Stimulated activated CD8-positive, alpha-beta memory T cell treated with anti-CD3 and anti-CD28 coated beads, Interleukin-4, amount 100 ng/mL, for 24 hours (primary cell): ENCODE results near the gene PDE4B.
"Not testable (repeated sequence)": the region's sequence is repeated elsewhere in the genome, so short reads cannot be mapped to it uniquely, and the experiment has no call there.

Experiments used
- DNase-seq: peaks from one replicate; pipeline ENCODE4 v3.0.0-alpha.2; 2020; ENCODE audit warnings: low read depth

Gene PDE4B

DNA sequence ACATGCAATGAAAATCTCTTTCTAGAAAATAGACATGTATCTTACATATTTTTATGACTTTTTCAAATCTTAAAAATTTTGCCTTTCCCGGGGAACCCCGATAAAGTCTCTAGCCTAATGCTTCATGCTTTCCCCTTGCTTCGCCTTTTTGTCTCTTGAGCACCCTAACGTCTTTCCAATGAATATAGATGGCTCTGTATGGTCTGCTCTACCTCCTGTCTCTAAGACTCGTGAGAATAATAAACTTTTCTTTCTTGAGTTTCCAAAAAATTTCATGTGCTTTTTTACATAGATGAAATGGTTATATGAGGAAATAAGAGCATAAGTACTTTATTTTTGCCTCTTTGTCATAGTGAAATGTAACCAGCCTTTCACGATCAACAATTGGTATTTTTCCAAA is 202.6 kb downstream of the PDE4B start:
- DNase-seq, result no peak

DNA sequence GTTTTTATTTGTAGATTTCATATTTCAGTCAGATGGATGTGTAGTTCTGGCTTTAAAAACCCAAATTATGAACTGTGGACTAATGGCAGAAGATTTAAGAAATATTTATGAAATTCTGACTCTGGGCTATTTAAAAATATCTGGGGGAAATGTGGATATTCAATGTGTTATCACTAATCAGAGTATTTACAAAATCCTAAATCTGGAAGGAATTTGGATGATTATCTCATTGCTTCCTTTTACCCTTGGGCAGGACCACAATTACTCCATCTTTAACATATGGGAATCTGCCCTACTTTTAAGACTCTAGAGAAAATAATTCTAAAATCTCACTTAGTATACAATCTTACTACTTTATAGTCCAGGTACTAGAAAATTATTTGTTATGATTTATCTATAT is 203.2 kb downstream of the PDE4B start:
- DNase-seq, result no peak

DNA sequence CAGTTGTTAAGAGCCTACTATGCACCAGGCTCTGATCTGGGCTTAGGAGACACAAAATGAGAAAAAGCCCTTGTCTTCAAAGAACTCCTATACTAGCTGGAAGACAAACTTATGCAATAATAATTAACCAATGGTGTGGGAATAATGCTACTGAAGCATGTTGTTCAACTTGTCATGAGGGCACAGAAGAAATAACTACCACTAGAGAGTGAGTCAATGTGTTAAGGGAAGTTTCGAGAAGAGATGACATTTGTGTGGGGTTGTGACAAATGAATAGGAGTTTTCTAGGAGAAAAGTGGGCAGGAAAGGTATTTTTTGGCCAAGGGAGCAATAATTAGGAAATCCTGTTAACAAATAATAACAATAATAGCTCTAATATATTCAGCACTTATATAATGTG is 205.0 kb downstream of the PDE4B start:
- no peak for DNase-seq

DNA sequence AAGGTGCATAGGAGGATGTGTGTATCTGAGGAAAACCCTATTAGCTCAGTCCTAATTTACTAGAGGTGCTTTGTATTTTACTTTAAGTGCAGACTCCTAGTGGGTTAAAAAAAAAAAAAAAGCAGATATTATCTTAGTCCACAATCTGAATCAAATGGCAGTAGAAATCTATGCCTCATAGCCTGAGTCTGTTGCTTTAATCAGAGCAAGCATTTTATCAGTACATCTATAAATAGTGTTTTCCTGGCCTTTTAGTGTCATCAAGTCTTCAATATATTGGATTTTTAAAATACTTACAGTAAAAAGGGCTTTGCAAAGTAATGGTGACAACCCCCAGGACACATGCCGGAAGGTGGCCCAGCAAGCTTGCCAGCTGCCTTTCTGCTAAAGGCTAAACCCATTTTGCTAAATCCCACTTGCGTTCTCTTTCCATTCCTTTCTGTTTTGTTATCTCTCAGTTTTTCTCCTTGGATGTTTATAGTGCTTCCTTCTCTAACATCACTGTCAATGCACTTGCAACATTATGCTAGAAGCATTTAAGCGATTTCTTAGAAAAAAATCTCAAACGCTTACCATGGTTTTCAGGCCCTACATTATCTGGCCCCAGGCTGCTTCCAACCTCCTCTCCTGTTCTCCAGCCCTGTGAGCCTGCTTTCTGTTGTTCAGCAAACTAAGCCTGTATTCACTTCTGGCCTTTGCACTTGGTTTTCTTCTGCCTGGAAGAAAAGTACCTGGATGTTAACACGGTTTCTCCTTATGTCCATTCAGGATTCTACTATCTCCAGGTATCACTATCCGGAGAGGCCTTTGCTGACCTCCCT is 206.3 kb downstream of the PDE4B start:
- no peak for DNase-seq

DNA sequence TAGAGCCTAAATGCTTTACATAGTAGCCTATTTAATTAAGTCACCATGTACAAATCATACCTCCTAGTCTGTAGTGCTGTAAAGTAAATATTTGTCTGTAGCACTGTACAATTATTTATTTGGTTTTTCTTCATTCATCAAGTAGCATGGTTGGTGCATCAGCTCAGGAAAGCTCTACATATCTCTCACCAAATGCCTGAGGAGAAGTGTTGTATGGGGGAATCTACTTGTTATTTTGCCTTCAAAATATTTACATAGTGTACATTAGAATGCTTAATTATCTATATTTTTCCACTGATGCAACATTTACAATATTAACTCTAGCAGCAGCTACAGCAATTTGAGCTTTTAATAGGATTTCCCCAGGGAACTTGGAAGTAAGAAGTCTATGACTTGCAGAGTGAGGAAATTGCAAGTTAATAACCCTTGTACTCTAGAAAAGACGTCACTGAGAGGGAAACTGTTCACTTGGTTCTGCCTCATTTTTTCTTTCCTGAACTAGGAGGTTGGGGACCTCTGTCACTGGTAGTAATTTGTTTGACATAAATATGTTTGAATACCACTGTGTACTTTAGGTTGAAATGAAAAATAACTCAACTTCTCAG is 207.4 kb downstream of the PDE4B start:
- no peak for DNase-seq

DNA sequence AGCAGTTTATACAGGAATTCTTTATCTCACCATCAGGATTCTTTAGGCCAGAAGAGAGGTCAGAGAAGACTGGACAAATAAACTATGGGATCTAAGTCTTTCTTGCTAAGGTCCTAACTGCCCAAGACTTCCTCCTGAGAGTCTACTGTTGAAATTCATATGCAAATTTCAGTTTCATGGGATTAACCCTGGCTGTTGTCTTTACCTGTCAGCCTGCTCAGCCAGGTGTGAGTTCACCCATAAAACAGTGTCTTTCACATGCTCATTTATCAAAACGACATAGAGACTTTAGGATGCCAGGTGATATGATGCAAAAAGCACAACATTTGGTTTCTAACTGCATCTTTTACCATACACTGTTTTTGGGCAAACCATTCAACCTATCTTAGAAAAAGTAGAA is 211.0 kb downstream of the PDE4B start:
- no peak for DNase-seq

DNA sequence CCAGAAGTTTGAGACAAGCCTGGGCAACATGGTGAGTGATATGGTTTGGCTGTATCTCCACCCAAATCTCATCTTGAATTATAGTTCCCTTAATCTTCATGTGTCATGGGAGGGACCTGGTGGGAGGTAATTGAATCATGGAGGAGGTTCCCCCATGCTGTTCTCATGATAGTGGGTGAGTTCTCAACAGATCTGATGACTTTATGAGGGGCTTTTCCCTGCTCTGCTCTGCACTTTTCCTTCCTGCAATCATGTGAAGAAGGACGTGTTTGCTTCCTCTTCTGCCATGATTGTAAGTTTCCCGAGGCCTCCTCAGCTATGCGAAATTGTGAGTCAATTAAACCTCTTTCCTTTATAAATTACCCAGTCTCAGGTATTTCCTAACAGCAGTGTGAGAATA is 213.8 kb downstream of the PDE4B start:
- DNase-seq, result not testable (repeated sequence)

DNA sequence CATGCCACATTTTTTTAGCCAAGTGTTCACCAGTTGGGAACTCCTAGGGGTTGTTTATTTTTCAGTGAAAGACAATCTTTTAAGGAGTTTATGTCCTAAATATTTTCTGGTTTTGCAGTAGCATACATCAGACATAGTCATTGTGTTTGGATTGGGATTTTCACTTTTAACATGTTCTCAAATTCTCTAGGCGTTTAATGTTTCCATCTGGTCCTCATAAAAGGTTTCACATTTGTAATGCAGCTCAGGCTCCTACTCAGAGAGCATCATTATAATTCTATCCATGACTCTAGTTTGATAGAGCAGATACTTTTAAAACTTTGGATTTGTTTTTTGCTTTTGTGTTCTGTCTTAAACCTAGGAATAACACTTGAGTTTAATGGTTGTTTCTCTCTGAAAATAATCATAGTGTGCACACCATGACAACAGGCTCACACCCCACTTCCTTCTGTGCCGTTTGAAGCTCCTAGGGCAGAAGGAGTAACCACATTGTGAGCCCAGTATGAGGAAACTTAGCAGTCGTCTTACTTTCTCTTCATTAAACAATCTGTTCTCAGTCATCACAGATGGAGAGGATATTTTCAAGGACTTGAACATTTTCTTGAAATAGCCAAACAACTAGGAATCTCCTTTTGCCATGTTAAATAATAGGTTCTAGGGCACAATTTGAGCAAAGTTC is 219.6 kb downstream of the PDE4B start:
- DNase-seq, result no peak

DNA sequence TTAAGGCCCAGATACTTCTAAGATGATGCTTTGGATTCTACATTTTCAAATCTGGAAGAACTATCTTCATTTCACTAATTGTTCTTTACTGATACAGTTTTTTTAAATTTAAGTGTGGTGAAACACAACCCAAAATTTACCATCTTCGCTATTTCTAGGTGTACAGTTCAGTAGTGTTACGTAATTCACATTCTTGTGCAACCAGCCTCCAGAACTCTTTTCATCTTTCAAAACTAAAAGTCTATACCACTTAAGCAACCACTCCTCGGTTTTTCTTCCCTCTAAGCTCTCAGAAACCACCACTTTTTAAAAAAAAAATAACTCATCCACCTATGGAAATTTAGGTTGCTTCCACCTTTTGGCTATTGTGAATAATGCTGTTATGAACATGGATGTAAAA is 220.7 kb downstream of the PDE4B start:
- DNase-seq, result no peak

DNA sequence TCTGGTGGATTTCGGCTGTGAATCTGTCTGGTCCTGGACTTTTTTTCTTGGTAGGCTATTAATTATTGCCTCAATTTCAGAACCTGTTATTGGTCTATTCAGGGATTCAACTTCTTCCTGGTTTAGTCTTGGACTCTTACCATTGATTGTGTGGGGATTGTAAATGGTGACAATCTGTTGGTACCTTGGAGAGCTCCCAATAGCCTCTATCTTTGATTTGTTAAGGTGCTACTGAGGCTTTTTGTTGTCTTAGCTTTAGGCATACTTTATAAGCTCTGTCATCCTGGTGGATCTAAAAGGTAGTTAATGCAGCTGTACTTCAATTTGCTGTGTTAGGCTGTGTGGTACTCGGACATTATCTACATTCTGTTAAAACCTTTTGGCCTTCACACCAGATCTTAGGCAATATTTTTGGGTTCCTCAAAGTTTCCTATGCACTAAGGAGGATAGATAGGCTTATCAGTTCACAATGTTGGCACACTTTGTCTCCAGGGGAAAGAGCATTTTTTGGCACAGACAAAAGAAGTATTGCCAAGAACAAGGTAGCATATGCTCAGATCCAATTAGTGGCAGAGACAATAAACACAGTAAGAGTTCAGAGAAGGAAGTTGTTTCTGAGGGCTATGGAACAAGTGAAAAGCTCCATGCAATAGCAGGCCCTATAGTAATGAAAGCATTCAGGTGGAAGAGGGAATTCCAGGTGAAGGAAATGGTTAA is 230.4 kb downstream of the PDE4B start:
- no peak for DNase-seq

DNA sequence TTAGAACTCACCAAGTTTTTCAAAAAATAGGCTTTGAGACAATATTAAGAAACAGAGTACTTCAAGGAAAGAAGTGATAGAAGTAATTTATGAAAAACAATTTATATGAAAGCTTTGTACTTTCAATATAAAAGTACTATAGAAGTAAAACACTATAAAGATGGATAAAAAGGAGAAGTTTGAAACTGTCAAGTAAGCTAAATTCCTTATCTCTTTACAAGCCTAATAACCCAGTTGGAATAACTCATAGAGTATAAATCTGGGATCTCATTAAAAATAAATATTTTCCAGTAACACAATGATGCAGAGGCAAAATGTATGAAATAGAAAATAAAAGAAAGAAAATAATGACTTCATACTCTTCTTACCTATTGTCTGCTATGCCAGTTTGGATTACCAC is 232.5 kb downstream of the PDE4B start:
- DNase-seq, result no peak

DNA sequence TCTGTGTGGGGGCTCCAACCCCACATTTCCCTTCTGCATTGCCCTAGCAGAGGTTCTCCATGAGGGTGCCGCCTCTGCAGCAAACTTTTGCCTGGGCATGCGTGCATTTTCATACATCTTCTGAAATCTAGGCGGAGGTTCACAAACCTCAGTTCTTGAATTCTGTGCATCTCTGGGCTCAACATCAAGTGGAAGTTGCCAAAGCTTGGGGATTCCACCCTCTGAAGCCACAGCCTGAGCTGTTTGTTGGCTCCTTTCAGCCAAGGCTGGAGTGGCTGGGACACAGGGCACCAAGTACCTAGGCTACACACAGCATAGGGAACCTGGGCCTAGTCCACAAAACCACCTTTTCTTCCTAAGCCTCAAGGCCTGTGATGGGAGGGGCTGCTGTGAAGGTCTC is 235.3 kb downstream of the PDE4B start:
- DNase-seq, result no peak

DNA sequence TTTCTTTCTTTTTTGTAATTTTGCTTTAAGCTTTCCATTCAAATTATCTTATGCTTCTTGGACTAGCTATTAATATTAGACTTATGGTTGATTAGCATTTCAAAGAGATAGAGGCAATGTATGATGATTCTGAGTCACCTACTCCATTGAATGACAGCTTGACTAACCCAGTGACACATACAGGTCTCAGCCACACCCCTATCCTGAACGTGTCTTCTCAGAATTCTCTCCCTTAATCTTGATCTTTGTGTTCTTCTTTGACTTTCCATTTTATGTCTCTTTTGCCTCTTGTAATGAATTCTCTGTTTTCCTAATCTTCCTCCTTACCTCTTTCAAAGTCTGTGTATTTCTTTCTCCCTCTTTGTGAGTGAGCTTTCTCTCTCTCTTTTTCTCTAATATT is 241.1 kb downstream of the PDE4B start:
- no peak for DNase-seq

DNA sequence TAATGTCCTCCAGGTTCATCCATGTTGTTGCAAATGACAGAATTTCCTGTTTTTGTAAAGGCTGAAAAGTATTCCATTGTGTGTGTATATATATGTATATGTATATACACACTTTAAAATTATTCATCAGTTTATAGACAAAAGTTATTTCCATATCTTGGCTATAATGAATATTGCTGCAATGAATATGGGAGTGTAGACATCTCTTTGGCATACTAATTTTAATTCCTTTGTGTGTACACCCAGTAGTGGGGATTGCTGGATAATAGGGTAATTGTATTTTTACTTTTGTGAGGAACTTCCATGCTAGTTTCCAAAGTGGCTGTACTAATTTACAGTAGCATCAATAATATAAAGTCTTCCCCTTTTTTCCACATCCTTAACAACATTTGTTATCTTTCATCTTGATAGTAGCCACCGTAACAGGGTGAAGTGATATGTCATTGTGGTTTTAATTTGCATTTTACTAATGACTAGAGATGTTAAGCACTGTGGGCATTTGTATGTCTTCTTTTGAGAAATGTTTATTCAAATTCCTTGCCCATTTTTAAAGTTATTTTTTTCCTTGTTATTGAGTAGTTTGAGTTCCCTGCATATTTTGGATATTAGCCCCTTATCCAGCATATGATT is 243.0 kb downstream of the PDE4B start:
- DNase-seq, result no peak

DNA sequence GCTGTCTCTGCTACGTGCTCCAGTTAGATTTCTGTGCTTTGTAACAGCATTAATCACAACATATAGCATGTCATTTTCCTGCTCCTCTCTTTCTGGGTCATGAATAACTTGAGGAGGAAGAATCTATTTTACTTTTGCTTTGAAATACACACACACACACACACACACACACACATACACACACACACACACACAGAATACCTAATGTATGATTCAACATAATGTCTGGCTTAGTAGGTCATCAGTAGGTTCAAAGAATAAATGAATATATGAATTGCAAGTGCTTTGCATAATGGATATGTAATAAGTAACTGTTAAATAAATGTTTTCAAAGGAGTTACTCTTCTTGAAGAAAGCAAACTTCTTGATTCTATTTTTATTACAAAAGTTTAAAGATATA is 249.0 kb downstream of the PDE4B start:
- no peak for DNase-seq

DNA sequence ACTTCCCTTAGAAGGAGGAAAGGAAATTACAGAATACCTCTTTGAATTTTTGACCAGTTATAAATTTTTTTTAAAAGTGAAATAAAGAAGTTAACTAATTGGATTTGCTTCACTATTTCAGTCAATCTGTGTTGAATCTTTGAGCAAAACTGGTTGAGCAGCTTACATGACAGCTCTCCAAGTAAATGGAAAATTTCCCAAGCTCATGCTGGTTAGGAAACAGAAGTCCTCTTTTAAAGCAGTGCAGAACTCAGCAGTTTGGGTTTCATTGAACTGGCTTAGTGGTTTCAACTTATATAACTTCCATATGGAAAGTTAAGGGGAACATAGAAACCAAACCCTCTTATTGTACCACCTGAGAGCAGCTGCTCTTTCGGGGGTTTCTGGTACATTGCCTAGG is 250.5 kb downstream of the PDE4B start:
- DNase-seq, result no peak

DNA sequence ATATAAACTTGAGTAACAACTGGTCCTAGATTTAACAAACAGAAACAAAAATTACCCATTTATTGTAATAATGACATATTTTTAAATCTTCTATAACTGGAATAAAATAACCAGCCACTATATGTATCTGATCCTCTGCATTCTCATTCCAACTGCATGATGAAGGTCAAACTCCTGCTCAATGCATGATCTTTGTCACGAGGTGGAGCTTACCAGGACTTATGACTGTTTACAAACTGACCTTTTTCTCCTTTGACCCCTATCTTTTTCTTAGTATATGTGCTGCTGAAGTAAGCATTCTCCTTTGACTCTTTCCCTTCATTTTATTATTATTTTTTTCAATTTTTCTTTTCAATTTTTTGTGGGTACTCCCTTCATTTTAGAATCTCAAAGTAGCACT is 252.2 kb downstream of the PDE4B start:
- no peak for DNase-seq

DNA sequence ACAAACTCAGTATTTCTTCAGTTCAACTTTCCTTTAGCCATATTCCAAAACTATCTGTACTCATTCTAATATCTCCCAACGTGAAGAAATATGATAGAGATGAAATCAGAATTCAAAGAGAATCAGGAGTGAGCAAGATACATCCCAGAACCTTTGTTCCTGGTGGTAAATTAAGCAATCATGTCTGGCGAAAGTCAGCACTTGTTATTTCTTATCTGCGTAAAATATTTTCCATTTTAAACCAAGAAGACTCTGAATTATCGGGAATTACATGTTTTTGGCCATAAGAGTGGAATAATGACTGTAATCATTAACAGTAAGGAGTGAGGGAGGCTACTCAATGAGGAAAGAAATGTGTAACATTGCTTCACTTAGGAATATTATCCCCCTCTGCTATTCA is 253.7 kb downstream of the PDE4B start:
- no peak for DNase-seq

DNA sequence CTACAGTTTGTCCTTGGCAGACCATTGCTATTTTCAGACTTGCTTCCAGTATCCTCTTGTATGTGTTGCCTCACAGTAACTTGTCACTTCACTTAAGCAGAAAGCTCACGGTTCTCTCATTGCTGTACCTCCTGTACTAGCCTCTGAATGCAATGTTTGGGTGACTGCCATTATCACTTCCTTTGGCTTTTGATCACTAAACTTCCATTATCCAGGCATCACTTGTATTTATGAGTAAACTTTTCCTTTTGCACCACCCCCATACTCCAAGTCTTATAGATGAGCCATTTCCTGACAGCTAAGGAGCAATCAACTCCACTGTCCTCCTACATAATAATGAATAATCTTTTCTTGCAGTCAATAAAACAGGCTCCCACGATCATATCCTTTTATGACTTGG is 255.3 kb downstream of the PDE4B start:
- DNase-seq, result no peak

DNA sequence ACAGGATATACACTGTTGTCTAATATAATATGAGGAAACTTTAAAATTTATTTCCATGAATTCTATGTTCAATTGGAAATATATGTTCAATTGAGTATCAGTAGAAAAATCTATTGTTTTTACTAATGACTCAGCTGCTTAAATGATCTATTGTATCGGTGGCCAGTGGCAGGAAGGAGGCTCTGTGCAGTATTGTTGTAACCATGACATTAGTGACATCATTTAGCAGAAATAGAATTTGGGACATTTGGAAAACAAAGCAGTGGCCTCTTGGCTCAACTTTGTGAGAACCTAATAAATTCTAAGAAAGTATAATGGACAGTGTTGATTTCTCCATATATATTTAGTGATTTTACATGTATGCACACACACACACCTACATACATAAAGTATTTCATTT is 257.4 kb downstream of the PDE4B start:
- no peak for DNase-seq

DNA sequence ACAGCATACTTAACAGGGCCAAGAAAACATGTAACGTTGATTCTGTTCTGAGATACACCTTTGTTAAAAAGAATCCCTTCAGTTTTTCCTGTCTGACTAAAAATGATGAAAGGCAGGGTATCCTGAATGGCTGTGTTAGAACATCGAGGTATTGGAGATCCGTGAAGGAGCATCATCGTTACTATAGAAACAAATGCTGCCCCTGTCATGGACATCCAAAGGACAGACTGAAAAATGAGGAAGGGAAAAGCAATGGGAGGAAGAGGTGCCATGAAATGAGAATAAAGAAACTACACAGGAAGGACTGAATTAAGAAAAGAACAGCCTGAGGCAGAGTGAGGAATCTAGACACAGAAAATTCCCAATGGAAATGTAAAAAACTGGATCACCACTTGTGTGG is 257.9 kb downstream of the PDE4B start:
- DNase-seq, result no peak

DNA sequence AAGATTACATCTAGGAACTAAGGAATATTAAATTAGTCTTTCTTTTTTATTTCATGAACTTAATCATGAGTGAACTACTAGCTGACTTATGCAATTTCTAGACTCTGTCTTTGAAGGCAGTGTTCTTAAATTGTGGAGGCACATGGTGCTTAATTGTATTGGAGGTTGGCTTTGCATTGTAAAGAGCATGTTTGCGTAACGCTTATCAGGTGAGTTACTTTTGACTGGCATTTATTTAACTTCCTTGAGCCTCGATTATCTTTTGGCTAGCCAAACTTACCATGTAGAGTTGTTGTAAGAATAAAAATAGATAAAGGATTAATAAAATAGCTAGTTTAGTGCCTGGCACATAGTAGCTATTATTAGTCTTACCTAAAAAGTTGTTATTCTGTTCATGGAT is 262.4 kb downstream of the PDE4B start:
- DNase-seq, result no peak
